Inflammatory macrophage (primary cell): ENCODE measurements around the gene RAMP3.
"Not testable (repeated sequence)": the region's sequence is repeated elsewhere in the genome, so short reads cannot be mapped to it uniquely, and the experiment has no call there.

Experiments used
- DNase-seq, 2 donors: peaks; one replicate each; pipeline ENCODE4 v3.0.0-alpha.2; 2020 to 2022
- total RNA-seq, 18 experiments: gene quantifications; one replicate each; lab custom pipeline; 2026; ENCODE audit warnings: mixed read lengths in 6 of 18, inconsistent platforms in 2 of 18; lab: John Stamatoyannopoulos, UW

The RAMP3 gene
- total RNA-seq: 0 to 0.07 (median 0) reads per million in 18 experiments

GRCh38 chr7:45157653-45158401, at the start of gene RAMP3:
RAMP3 (plus strand) TSS chr7:45157791; CDS start chr7:45157829, 38 bp downstream.
- no peak for DNase-seq

GRCh38 chr7:45108863-45109262, 48.7 kb upstream of the RAMP3 start:
- no peak for DNase-seq

- peak; percentile 97 to 98 for DNase-seq
Observed at GRCh38 chr7:45111298-45112223, 46.0 kb upstream of the RAMP3 start, which contains the start of gene TBRG4. TBRG4 (minus strand) TSS chr7:45111697; CDS start chr7:45109237, 2,460 bp downstream.

- DNase-seq: no peak
Observed at GRCh38 chr7:45112648-45113047, 44.9 kb upstream of the RAMP3 start.

- DNase-seq: not testable (repeated sequence)
Observed at GRCh38 chr7:45114257-45114656, 43.3 kb upstream of the RAMP3 start.

GRCh38 chr7:45114926-45115325, 42.7 kb upstream of the RAMP3 start:
- DNase-seq: peak in 1 of 2 donors; percentile 21

GRCh38 chr7:45116048-45116447, 41.5 kb upstream of the RAMP3 start:
- no peak for DNase-seq

GRCh38 chr7:45117582-45117981, 40.0 kb upstream of the RAMP3 start:
- DNase-seq: no peak

GRCh38 chr7:45118292-45118691, 39.3 kb upstream of the RAMP3 start:
- no peak for DNase-seq

- no peak for DNase-seq
Observed at GRCh38 chr7:45118889-45119331, 38.7 kb upstream of the RAMP3 start.

GRCh38 chr7:45119550-45119949, 38.0 kb upstream of the RAMP3 start:
- DNase-seq: no peak

GRCh38 chr7:45122975-45123860, 34.4 kb upstream of the RAMP3 start:
- DNase-seq: no peak

- DNase-seq: no peak
Observed at GRCh38 chr7:45123913-45124710, 33.5 kb upstream of the RAMP3 start.

- no peak for DNase-seq
Observed at GRCh38 chr7:45125193-45125904, 32.2 kb upstream of the RAMP3 start.

- DNase-seq: no peak
Observed at GRCh38 chr7:45126201-45126600, 31.4 kb upstream of the RAMP3 start.

- DNase-seq: no peak
Observed at GRCh38 chr7:45126920-45127319, 30.7 kb upstream of the RAMP3 start.

- no peak for DNase-seq
Observed at GRCh38 chr7:45129181-45129800, 28.3 kb upstream of the RAMP3 start.

GRCh38 chr7:45129906-45130305, 27.7 kb upstream of the RAMP3 start:
- no peak for DNase-seq

- no peak for DNase-seq
Observed at GRCh38 chr7:45130910-45131309, 26.7 kb upstream of the RAMP3 start.

GRCh38 chr7:45131891-45132290, 25.7 kb upstream of the RAMP3 start:
- peak; percentile 6 to 45 for DNase-seq
